Stomach smooth muscle (tissue), 2 donors: ENCODE results near the gene DSTYK.
"Not testable (repeated sequence)": the region's sequence is repeated elsewhere in the genome, so short reads cannot be mapped to it uniquely, and the experiment has no call there.

Experiments
- H3K27ac ChIP-seq: one replicate; pipeline ENCODE4 v1.7.0; 2013; ENCODE audit warnings: mild to moderate bottlenecking, low read length, inconsistent platforms
- H3K27me3 ChIP-seq, 2 donors: one replicate each; pipeline ENCODE4 v1.7.0; 2013; ENCODE audit warnings: low read length in 2 of 2; ENCODE audit not compliant: insufficient read depth in 2 of 2, control insufficient read depth in 1 of 2
- H3K36me3 ChIP-seq, 2 donors: one replicate each; pipeline ENCODE4 v1.7.0; 2013; ENCODE audit warnings: low read length in 2 of 2; ENCODE audit not compliant: control insufficient read depth in 2 of 2, insufficient read depth in 2 of 2
- H3K4me1 ChIP-seq: one replicate; pipeline ENCODE4 v1.7.0; 2013; ENCODE audit warnings: low read length; ENCODE audit not compliant: control insufficient read depth, insufficient read depth
- H3K4me3 ChIP-seq, 2 donors: one replicate each; pipeline ENCODE4 v1.7.0; 2013; ENCODE audit warnings: low read length in 2 of 2
- H3K9ac ChIP-seq, 2 donors: one replicate each; pipeline ENCODE4 v1.7.0; 2013; ENCODE audit warnings: low read length in 2 of 2, mild to moderate bottlenecking in 1 of 2
- H3K9me3 ChIP-seq, 2 donors: one replicate each; pipeline ENCODE4 v1.7.0; 2013; ENCODE audit warnings: low read length in 2 of 2; ENCODE audit not compliant: control insufficient read depth in 2 of 2
- donor health status: healthy.
- donor health status: Pancreatic carcinoma.

Gene DSTYK

DNA sequence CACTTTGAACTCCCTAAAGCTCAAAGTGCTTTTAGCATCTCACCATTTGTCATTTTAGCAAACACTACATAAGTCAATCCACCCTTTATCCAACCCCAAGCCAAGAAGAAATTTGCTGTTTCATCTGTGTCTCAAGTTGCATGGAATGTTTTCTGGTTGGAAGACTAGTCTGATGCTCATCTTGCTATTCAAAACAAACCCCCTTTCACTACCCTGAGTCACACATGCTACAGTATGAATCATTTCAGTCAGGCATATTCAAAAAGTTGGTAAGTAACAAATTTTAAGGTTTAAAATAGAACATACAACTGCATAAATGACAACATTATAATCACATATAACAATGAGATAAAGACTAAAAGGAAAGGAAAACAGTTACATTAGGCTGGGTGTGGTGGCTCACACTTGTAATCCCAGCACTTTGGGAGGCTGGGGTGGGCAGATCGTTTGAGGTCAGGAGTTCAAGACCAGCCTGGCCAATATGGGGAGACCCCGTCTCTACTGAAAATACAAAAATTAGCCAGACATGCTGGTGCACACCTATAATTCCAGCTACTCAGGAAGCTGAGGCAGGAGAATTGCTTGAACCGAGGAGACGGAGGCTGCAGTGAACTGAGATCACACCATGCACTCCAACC is 38.7 kb downstream of the DSTYK start:
- no peak overlapping the region for H3K4me3 ChIP-seq
- H3K9ac ChIP-seq, result no peak overlapping the region
- no peak overlapping the region for H3K27ac ChIP-seq
- no peaks in the 10 kb centered on the region for H3K9me3 ChIP-seq
- no peaks in the 10 kb centered on the region for H3K27me3 ChIP-seq
- H3K36me3 ChIP-seq, result peaks cover 6 to 13% of the 10 kb centered on the region in 2 donors
- peaks cover 8% of the 10 kb centered on the region for H3K4me1 ChIP-seq

GRCh38 chr1:205171369-205171768 is 40.1 kb downstream of the DSTYK start:
- Histone ChIP-seq H3K36me3 (peaks cover 10 to 17% of the 10 kb centered on the region in 2 donors), H3K9me3 (no peaks in the 10 kb centered on the region), H3K4me3 (no peak overlapping the region), H3K27ac (no peak overlapping the region), H3K4me1 (peaks cover 8% of the 10 kb centered on the region), H3K9ac (no peak overlapping the region), H3K27me3 (no peaks in the 10 kb centered on the region)

DNA sequence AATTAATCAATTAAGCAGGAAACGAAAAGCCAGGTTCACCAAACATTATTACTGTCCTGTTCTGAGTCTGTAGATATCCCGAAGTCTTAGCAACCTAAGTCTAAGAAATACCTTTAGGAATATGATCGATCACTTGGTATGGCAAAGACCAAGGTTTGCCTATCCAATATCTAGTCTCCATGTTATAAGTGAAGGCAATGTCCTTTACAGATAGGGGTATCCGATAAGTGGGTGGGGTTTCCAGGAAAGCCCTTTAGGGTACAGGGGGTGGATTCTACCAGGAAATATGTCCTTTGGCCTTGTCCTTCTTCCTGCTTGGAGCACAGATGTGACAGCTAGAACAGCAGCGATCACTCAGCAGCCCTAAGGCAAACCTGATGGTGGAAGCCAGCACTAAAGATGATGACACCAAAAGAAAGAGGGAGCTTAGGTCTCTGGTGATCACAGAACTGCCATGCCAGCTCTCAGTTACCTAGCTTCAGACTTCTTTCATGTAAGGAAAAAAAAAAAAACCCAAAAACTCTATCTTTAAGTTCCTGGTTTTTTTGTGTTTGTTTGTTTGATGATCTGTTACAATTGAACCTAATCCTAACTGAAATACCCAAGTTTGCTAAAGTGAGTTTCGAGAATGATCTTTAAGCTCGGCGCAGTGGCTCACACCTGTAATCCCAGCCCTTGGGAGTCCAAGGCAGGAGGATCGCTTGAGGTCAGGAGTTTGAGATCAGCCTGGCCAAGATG is 40.8 kb downstream of the DSTYK start:
- no peak overlapping the region for H3K4me3 ChIP-seq
- H3K36me3 ChIP-seq, result peaks cover 11 to 17% of the 10 kb centered on the region in 2 donors
- H3K4me1 ChIP-seq, result peaks cover 6% of the 10 kb centered on the region
- no peak overlapping the region for H3K9ac ChIP-seq
- H3K9me3 ChIP-seq, result no peaks in the 10 kb centered on the region
- no peak overlapping the region for H3K27ac ChIP-seq
- no peaks in the 10 kb centered on the region for H3K27me3 ChIP-seq

DNA sequence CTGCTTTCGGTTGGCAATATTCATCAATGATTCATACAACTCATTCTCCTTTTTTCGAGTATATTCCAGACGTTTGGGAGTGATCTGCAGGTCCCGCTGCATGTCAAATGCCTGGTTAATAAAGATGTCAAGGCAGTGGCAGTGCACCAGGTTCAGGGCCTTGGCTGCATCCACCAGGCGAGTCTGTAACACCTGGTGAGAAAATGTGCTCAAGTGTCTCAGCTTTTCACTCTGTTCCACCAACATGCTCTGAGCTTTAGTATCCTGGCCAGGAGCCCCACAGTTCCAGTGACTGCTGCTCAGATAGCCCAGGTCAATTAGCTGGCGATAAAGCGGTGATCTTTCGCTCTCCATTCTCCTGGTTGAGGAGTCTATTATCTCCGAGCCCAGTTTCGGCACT is 42.3 kb downstream of the DSTYK start:
- no peaks in the 10 kb centered on the region for H3K4me1 ChIP-seq
- no peak overlapping the region for H3K9ac ChIP-seq
- H3K4me3 ChIP-seq, result no peak overlapping the region
- H3K27me3 ChIP-seq, result no peaks in the 10 kb centered on the region
- H3K9me3 ChIP-seq, result no peaks in the 10 kb centered on the region
- H3K36me3 ChIP-seq, result peaks cover 11 to 17% of the 10 kb centered on the region in 2 donors
- H3K27ac ChIP-seq, result no peak overlapping the region

GRCh38 chr1:205168291-205168690 is 43.2 kb downstream of the DSTYK start:
- Histone ChIP-seq H3K4me1 (no peaks in the 10 kb centered on the region), H3K27me3 (no peaks in the 10 kb centered on the region), H3K36me3 (peaks cover 19 to 23% of the 10 kb centered on the region in 2 donors), H3K4me3 (no peak overlapping the region), H3K27ac (no peak overlapping the region), H3K9me3 (no peaks in the 10 kb centered on the region), H3K9ac (no peak overlapping the region)

DNA sequence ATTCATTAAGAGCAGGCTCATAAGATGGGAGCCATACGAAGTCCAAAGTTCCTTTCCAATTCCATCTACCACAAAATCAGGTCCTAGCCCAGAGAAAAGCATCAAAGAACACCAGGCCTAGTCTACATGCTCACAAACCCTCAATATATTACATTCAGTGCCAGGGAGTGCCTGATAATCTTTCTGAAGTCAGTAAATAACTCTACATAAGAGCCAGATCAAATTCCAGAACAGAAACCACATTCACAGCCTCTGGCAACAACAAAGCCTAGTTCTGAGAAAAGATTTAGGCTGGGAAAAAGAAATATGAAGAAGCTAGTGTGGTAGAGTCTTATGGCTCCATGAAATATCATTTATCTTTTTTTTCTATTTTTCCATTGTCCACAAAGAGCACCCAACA is 49.2 kb downstream of the DSTYK start:
- Histone ChIP-seq H3K27me3 (no peaks in the 10 kb centered on the region), H3K9ac (no peak overlapping the region), H3K4me1 (no peaks in the 10 kb centered on the region), H3K9me3 (no peaks in the 10 kb centered on the region), H3K4me3 (no peak overlapping the region), H3K36me3 (peaks cover 41 to 50% of the 10 kb centered on the region in 2 donors), H3K27ac (no peak overlapping the region)

GRCh38 chr1:205161076-205161475 is 50.4 kb downstream of the DSTYK start:
- H3K27me3 ChIP-seq, result no peaks in the 10 kb centered on the region
- H3K4me1 ChIP-seq, result no peaks in the 10 kb centered on the region
- no peak overlapping the region for H3K27ac ChIP-seq
- no peak overlapping the region for H3K9ac ChIP-seq
- peaks cover 52 to 53% of the 10 kb centered on the region in 2 donors for H3K36me3 ChIP-seq
- H3K9me3 ChIP-seq, result no peaks in the 10 kb centered on the region
- H3K4me3 ChIP-seq, result no peak overlapping the region

GRCh38 chr1:205158048-205158616 is 53.4 kb downstream of the DSTYK start:
- H3K9me3 ChIP-seq, result no peaks in the 10 kb centered on the region
- no peaks in the 10 kb centered on the region for H3K4me1 ChIP-seq
- peaks cover 56 to 57% of the 10 kb centered on the region in 2 donors for H3K36me3 ChIP-seq
- no peaks in the 10 kb centered on the region for H3K27me3 ChIP-seq
- H3K4me3 ChIP-seq, result no peak overlapping the region
- H3K27ac ChIP-seq, result no peak overlapping the region
- no peak overlapping the region for H3K9ac ChIP-seq

DNA sequence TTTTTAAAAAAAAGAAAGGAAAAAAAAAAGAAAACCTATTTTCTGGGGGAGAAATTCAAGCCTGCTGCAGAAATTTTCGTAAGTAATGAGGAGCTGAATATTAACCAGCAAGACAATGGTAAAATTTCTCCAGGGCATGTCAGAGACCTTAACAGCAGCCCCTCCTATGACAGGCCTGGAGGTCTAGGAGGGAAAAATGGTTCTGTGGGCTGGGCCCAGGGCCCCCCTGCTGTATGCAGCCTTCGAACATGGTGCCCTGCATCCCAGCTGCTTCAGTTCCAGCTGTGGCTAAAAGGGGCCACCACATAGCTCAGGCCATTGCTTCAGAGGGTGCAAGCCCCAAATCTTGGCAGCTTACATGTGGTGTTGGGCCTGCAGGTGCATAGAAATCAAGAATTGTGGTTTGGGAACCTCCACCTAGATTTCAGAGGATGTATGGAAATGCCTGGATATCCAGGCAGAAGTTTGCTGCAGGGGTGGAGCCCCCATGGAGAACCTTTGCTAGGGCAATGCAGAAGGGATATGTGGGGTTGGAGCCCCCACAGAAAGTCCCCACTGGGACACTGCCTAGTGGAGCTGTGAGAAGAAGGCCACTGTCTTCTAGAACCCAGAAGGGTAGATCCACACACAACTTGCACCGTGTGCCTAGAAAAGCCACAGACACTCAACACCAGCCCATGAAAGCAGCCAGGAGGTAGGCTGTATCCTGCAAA is 55.7 kb downstream of the DSTYK start:
- H3K36me3 ChIP-seq, result peaks cover 49% of the 10 kb centered on the region in 2 donors
- H3K4me1 ChIP-seq, H3K9me3 ChIP-seq, H3K4me3 ChIP-seq, H3K27ac ChIP-seq, H3K9ac ChIP-seq, H3K27me3 ChIP-seq: not testable (repeated sequence)

- no peaks in the 10 kb centered on the region for H3K9me3 ChIP-seq
- H3K27ac ChIP-seq, result no peak overlapping the region
- no peak overlapping the region for H3K4me3 ChIP-seq
- H3K27me3 ChIP-seq, result no peaks in the 10 kb centered on the region
- H3K9ac ChIP-seq, result no peak overlapping the region
- peaks cover 46 to 49% of the 10 kb centered on the region in 2 donors for H3K36me3 ChIP-seq
- H3K4me1 ChIP-seq, result no peaks in the 10 kb centered on the region
Observed at GRCh38 chr1:205152505-205152904, 59.0 kb downstream of the DSTYK start.
